Measurements from ENCODE around the gene PLXND1. TPM values are rescaled to one million over a fixed set of nuclear protein-coding genes. Genes with fewer than 3 reads are reported as not detected.
A peak's percentile ranks its signal among the peaks of the same experiment; 100 is the strongest.

Gene PLXND1
- total and polyA plus RNA-seq, 11 donors, result 40.8 to 218 (median 66.4) TPM

DNA sequence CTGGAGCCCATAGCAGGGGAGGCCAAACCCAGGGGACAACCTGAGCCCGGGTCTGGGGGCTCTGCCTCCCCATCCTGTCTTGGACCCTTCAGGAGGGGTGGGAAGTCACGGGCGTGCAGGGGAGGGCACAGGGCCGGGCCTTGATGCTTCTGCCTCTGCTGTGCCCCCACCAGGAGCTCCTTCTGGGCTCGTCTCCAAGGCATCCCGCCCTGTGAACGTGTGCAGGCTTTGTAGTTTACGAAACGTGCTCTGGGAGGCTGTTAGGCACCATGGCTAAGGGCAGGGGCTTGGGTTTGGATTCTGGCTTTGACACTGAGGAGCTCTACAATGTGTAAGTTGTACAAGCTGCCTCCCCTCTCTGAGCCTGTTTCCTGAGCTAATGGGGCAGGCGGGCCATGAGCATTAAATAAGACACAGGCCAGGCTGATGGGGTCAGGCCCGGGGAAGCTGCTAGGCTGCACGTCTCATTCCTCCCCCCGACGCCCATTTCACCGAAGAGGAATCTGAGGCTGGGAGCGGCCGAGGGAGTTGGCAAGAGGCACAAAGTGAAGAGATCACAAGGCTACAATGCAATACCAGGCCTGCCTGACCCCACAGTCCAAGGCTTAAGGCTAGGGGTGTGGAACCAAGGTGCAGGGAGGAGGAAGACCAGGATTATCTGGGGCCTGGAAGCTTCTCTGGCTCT is 19.6 kb downstream of the PLXND1 start:
- intact Hi-C loops (cut with DNase I), result no loop called here
- 51 to 67% (median 57%) methylated on average over 11 to 17 of the region's 17 CpGs for WGBS, 4 donors
- H3K4me1 ChIP-seq, result peaks cover 14 to 62% (median 44%) of the 10 kb centered on the region in 12 donors
- ATAC-seq (peak in 2 of 4 donors; percentile 25 to 32), DNase-seq (peak in 1 of 5 donors; percentile 61)
- H3K9me3 ChIP-seq, result no peaks in the 10 kb centered on the region
- H3K27ac ChIP-seq, result peak overlapping the region in 8 of 12 donors; percentile 28 to 61 (median 40)
- no peaks in the 10 kb centered on the region for H3K27me3 ChIP-seq
- no peak overlapping the region for H3K4me3 ChIP-seq
- no peak for TF ChIP-seq POLR2A (IDR thresholded peaks at IDR 0.05)
- TF ChIP-seq, protein P1, sequence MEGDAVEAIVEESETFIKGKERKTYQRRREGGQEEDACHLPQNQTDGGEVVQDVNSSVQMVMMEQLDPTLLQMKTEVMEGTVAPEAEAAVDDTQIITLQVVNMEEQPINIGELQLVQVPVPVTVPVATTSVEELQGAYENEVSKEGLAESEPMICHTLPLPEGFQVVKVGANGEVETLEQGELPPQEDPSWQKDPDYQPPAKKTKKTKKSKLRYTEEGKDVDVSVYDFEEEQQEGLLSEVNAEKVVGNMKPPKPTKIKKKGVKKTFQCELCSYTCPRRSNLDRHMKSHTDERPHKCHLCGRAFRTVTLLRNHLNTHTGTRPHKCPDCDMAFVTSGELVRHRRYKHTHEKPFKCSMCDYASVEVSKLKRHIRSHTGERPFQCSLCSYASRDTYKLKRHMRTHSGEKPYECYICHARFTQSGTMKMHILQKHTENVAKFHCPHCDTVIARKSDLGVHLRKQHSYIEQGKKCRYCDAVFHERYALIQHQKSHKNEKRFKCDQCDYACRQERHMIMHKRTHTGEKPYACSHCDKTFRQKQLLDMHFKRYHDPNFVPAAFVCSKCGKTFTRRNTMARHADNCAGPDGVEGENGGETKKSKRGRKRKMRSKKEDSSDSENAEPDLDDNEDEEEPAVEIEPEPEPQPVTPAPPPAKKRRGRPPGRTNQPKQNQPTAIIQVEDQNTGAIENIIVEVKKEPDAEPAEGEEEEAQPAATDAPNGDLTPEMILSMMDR (IDR thresholded peaks at IDR 0.05), result no peak
- H3K36me3 ChIP-seq, result peaks cover 0 to 74% (median 50%) of the 10 kb centered on the region in 9 donors

DNA sequence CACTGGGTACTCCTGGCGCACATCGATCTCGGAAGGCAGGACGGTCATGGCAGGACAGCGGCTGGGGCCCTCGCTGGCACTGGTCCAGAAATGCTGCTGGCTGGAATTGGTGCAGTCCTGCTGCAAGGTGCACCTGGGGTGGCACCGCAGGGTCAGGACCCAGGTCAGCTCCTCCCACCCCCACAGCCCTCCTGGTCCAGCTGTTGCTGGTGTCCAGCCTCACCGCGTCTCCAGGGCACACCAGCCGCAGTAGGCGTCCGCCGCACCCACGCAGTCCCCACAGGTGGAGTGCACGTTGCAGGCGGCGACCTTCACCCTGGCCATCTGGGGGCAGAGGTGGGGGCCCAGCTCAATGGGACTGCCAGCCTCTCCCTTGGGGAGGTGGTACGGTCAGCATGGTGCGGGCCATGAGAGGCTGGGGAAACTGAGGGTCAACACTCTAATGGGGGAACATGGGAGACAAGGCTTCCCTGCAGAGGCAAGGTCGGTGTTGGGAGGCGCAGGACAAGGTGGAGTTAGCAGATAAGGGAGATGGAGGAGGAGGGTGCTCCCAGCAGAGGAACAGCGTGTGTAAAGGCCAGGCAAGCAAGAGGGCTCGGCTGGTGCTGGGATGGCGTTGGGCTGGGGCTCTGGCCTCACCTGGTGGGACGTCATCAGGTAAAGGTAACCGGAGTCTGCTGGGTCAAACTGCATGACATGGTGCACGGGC is 20.4 kb downstream of the PLXND1 start:
- peaks cover 7 to 54% (median 37%) of the 10 kb centered on the region in 12 donors for H3K4me1 ChIP-seq
- no peak for ATAC-seq
- peak overlapping the region in 1 of 12 donors; percentile 61 for H3K27ac ChIP-seq
- H3K36me3 ChIP-seq, result peaks cover 0 to 82% (median 58%) of the 10 kb centered on the region in 9 donors
- intact Hi-C loops (cut with DNase I), result no loop called here
- H3K4me3 ChIP-seq, result no peak overlapping the region
- no peak for DNase-seq
- WGBS, 4 donors, result 92 to 94% (median 93%) methylated on average over 23 to 27 of the region's 27 CpGs
- no peaks in the 10 kb centered on the region for H3K9me3 ChIP-seq
- no peaks in the 10 kb centered on the region for H3K27me3 ChIP-seq
- TF ChIP-seq, protein P1 (IDR thresholded peaks at IDR 0.05), result no peak
- TF ChIP-seq POLR2A (IDR thresholded peaks at IDR 0.05), result no peak

DNA sequence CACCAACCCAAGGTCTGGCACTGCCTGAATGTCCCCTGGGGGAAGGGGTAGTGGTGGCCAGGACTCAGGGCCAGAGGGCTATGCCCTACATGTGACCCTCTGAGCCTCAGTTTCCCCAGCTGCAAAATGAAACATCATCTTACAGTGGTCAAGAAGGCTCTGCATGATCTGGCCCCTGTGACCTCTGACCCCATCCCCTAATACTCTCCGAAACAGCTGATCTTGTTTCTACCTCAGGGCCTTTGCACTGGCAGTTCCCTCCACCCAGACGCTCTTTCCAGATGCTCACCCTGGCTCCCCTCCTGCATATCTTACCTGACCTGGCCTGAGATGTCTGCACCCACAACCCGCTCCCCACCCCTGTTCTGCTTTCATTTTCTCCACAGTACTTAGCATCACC is 21.8 kb downstream of the PLXND1 start:
- 64 to 96% (median 85%) methylated on average over 3 of the region's 3 CpGs for WGBS, 4 donors
- intact Hi-C loops (cut with DNase I), result no loop called here
- H3K4me3 ChIP-seq, result no peak overlapping the region
- DNase-seq, result no peak
- no peak for TF ChIP-seq POLR2A (IDR thresholded peaks at IDR 0.05)
- TF ChIP-seq, protein P1 (IDR thresholded peaks at IDR 0.05), result no peak
- no peaks in the 10 kb centered on the region for H3K9me3 ChIP-seq
- H3K27me3 ChIP-seq, result no peaks in the 10 kb centered on the region
- peaks cover 0 to 44% (median 24%) of the 10 kb centered on the region in 12 donors for H3K4me1 ChIP-seq
- H3K27ac ChIP-seq, result no peak overlapping the region
- peaks cover 0 to 96% (median 70%) of the 10 kb centered on the region in 9 donors for H3K36me3 ChIP-seq
- ATAC-seq, result no peak

DNA sequence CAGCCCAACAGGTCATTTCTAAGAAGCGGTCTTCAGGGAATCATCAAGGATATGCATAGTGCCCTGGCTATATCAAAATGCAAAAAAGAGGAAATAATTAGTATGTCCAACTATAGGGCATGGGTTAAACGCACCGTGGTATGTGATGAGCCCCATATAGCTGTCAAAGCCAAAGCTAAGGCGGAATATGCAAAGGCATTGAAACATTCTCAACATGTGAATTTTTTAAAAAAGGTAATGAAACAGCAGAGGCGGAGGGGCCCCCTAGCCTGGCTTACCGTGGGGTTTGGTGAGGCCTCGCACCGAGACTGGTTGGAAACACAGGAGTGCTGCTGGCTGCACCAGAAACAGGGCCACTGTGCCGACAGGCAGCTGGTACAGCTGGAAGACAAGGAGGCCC is 23.2 kb downstream of the PLXND1 start:
- Histone ChIP-seq H3K4me1 (peaks cover 0 to 44% (median 21%) of the 10 kb centered on the region in 12 donors), H3K27ac (no peak overlapping the region), H3K36me3 (peaks cover 0 to 98% (median 73%) of the 10 kb centered on the region in 9 donors), H3K4me3 (no peak overlapping the region), H3K27me3 (no peaks in the 10 kb centered on the region), H3K9me3 (no peaks in the 10 kb centered on the region)
- no peak for ATAC-seq
- no peak for DNase-seq
- 81 to 94% (median 92%) methylated on average over 9 of the region's 9 CpGs for WGBS, 4 donors
- intact Hi-C loops (cut with DNase I), result no loop called here
- TF ChIP-seq POLR2A (IDR thresholded peaks at IDR 0.05), result no peak
- TF ChIP-seq, protein P1 (IDR thresholded peaks at IDR 0.05), result no peak
